ENCODE results near the gene HECTD3. TPM values are rescaled to one million over a fixed set of nuclear protein-coding genes. Genes with fewer than 3 reads are reported as not detected.
"Not testable (repeated sequence)": the region's sequence is repeated elsewhere in the genome, so short reads cannot be mapped to it uniquely, and the experiment has no call there.

The HECTD3 gene
- total RNA-seq, 1 experiment from 2014 or later = 40.8 TPM

DNA sequence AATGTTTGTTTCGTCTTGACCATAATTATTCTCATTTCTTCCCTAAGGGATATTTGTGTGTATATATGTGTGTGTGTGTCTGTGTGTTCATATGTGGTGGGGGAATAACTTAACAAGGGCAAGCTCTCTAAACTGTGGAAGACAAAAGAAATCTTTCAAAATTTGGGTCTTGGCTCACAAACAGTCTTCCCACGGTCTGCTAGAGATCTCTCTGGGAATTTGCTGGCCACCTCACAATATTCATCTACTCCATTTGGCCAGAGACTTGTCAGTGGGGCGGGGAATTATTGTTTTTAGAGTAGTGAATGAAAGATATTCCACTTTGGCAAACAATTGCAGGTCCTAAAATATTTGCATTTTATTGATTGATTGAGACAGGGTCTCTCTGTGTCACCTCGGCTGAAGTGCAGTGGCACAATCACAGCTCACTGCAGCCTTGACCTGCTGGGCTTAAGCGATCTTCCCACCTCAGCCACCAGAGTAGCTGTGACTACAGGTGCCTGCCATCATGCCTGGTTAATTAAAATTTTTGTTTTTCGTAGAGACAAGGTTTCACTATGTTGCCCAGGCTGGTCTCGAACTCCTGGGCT is 16.7 kb downstream of the HECTD3 start:
- DNase-seq (ENCODE audit: low read depth) = no peak

DNA sequence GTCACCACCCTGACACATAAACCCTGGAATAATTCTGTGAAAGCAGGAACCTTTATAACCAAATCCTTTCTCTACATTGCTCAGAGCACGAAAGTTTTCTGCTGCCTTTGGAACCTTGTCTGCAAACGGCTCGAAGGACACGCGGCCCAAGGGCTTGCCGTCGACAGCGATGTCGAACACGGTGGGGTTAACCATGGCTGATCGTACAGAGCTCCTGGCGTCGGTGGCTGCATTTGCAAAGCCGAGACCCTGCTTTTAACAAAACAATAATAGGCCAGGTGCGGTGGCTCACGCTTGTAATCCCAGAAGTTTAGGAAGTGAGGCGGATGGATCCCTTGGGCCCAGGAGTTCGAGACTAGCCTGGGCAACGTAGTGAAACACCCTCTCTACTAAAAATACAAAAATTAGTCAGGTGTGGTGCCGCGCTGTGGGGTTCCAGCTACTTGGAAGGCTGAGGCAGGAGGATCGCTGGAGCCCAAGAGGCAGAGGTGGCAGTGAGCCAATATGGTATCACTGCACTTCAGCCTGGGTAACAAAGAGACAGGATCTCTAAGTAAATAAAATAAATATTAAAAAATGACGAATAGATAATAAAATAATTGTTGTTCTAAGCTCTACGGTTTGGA is 22.5 kb downstream of the HECTD3 start:
- DNase-seq (ENCODE audit: low read depth) = no peak

DNA sequence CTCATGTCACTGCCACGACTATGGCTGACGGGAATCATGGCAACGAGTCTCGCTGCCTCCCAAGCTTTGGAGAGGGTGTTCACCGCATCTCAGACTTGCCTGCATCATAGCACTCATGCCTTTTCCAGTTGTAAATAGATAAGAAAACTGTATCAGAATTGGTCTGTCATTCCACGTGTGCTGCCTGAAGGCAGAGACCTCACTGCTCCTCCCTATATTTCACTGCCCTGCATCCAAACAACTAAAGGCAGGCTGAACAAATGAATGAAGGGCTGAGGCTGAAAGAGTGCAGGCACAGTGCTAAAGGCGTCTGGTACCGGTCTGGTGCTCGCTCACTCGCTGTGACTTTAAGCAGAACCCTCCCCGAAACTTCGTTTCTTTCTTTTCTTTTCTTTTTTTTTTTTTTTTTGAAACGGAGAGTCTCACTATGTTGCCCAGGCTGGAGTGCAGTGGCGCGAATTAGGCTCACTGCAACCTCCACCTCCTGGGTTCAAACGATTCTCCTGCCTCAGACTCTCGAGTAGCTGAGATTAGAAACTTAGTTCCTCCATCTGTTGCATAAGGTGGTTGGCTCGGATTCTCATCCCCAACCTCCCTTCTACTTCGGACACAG is 25.3 kb downstream of the HECTD3 start:
- DNase-seq (ENCODE audit: low read depth) = no peak

DNA sequence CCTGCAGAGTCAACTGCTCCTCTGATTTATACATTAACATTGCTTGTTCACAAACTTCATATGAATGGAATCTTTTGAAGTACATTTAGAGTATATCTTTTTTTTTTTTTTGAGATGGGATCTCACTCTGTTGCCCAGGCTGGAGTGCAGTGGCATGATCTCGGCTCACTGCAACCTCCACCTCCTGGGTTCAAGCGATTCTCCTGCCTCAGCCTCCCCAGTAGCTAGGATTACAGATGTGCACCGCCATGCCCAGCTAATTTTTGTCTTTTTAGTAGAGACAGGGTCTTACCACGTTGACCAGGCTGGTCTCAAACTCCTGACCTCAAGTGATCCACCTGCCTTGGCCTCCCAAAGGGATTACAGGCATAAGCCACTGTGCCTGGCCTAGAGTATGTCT is 33.8 kb downstream of the HECTD3 start:
- DNase-seq (ENCODE audit: low read depth) = not testable (repeated sequence)

DNA sequence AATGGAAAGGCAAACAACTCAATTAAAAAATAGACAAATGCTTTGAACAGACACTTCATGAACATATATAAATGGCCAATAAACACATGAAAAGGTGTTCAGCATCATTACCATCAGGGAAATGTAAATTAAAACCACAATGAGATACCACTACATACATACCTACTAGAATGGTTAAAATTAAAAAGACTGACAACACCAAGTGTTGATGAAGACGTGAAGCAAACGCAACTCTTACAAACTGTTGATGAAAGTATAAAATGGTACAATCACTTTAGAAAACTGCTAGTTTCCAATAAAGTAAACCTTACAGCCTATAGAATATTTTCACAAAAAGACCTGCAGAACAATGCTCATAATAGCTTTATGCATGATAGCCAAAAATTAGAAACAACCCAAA is 34.9 kb downstream of the HECTD3 start:
- no peak for DNase-seq (ENCODE audit: low read depth)

DNA sequence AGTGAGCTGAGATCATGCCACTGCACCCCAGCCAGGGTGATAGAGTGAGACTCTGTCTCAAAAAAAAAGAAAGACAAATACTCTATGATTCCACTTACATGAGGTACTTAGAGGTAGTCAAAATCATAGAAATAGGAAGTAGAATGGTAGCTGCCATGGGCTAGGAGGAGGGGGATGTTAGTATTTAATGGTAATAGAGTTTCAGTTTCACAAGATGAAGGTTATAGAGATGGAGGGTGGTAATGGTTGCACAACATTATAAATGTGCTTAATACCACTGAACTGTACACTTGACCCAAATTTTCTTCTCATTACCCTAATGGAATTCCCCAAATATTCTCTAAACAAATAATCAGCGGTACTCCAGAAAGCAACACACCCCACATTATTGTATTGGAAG is 37.5 kb downstream of the HECTD3 start:
- DNase-seq (ENCODE audit: low read depth) = no peak

DNA sequence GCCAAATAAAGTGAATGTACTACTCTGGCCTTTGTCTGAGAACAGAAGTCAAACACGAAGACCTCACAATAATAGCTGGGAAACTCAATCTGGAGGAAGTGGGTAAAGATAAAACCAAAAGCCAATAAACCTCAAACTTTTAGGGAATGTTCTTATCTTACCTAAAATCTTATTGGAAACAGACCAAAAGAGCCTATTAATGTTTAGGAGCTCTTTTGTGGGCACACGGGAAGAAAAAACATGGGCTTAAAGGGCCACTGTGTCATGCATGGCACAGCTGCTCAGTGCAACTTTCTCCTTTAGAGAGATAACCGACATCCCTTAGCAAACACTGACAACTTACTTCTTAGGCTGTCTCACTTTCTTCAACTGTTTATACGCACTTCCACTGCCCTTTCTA is 40.8 kb downstream of the HECTD3 start:
- peak; percentile 25 for DNase-seq (ENCODE audit: low read depth)

DNA sequence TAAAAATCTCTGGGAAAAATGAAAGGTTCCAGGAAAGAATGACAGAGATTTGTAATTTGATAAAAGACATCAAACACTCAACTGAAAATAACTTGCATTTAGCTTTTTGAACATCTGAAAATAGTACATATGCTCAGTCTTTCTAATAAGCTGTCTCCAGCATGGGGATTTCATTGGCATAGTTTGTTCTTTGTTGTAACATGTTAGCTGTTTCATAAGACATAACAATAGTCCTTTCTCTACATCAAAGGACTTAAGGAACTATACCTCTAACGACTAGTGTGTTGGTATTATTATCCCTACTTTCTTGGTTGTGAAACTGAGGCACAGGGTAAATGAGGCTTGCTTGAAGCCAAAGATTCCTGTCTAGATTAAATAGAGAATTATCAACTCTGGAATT is 46.7 kb downstream of the HECTD3 start:
- DNase-seq (ENCODE audit: low read depth) = no peak

DNA sequence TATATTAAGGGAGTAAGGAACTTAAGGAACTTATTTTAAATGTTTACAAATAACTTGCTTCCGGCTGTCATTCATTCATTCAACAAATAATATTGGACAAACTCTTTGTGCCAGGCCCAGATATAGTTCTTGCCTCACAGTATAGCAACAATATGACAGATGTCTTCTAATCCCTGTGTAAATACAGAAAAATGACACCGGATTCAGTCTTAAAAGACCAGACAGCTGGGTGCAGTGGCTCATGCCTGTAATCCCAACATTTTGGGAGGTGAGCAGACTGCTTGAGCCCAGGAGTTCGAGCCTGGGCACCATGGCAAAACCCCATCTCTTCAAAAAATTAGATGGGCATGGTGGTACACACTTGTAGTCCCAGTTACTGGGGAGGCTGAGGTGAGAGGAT is 48.4 kb downstream of the HECTD3 start:
- peak; percentile 42 for DNase-seq (ENCODE audit: low read depth)

DNA sequence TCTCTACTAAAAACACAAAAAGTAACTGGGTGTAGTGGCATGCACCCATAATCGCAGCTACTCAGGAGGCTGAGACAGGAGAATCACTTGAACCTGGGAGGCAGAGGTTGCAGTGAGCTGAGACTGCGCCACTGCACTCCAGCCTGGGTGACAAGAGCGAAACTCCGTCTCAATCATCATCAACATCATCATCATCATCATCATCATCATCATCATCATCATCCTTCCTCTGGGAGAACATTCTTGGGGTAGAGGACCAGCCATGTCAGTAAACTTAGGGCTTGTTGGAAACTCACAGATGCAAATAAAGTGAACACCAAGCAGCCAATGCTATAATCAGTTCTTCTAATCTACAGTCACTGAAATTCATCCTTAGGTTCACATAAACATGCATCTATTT is 49.1 kb downstream of the HECTD3 start:
- not testable (repeated sequence) for DNase-seq (ENCODE audit: low read depth)

DNA sequence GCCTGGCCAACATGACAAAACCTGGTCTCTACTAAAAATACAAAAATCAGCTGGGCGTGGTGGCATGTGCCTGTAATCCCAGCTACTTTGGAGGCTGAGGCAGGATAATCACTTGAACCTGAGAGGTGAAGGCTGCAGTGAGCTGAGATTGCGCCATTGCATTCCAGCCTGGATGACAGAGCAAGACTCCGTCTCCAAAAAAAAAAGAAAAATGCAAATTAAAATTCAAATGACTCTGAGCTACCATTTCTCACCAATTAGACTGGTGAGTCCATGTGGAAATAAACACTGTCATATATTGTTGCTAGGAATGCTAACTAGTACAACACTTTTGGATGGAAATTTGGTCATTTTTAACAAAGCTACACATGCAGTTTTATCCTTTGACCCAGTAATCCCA is 53.6 kb downstream of the HECTD3 start:
- not testable (repeated sequence) for DNase-seq (ENCODE audit: low read depth)

DNA sequence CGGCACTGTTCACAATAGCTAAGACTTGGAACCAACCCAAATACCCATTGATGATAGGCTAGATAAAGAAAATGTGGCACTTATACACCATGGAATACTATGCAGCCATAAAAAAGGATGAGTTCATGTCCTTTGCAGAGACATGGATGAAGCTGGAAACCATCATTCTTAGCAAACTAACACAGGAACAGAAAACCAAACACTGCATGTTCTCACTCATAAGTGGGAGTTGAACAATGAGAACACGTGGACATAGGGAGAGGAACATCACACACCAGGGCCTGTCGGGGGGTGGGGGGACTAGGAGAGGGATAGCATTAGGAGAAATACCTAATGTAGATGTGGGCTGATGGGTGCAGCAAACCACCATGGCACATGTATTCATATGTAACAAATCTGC is 55.0 kb downstream of the HECTD3 start:
- not testable (repeated sequence) for DNase-seq (ENCODE audit: low read depth)

Other genes with a start within 250 kb of the HECTD3 start
- 2,019 and 2,069 TPM in 2 replicates for gene RPS8, start 235.8 kb downstream of the HECTD3 start, total RNA-seq (2014; rRNA removed)
- not detected in 2 replicates for gene BEST4, start 223.2 kb downstream of the HECTD3 start, total RNA-seq (2014; rRNA removed)
- 27.7 and 33.7 TPM in 2 replicates for gene PLK3, start 210.9 kb downstream of the HECTD3 start, total RNA-seq (2014; rRNA removed)
- gene DYNLT4, start 204.0 kb downstream of the HECTD3 start, total RNA-seq (2014; rRNA removed) = 0.19 TPM in 1 of 2 replicates, not detected in the other
- gene BTBD19, start 202.8 kb downstream of the HECTD3 start, total RNA-seq (2014; rRNA removed) = 2.1 and 8.2 TPM in 2 replicates
- under 0.01 TPM in 1 of 2 replicates, not detected in the other for gene PTCH2, start 168.1 kb downstream of the HECTD3 start, total RNA-seq (2014; rRNA removed)
- gene EIF2B3, start 24.7 kb downstream of the HECTD3 start, total RNA-seq (2014; rRNA removed) = 42.5 and 47.9 TPM in 2 replicates
- 122 and 124 TPM in 2 replicates for gene UROD, start 930 bp upstream of the HECTD3 start, total RNA-seq (2014; rRNA removed)
- under 0.01 and 0.06 TPM in 2 replicates for gene ZSWIM5, start 195.3 kb upstream of the HECTD3 start, total RNA-seq (2014; rRNA removed)

Measured in LHCN-M2 (cell line).